NCI-H748 (cell line): ENCODE measurements around the gene OAT.
"Not testable (repeated sequence)": the region's sequence is repeated elsewhere in the genome, so short reads cannot be mapped to it uniquely, and the experiment has no call there.

Source experiments
- DNase-seq: peaks from one replicate; lab custom pipeline; 2025; ENCODE audit not compliant: unreplicated experiment; lab: John Stamatoyannopoulos, UW

OAT gene

GRCh38 chr10:124447751-124448466, 29.2 kb upstream of the OAT start:
- peak; percentile 48 for DNase-seq

GRCh38 chr10:124446830-124447750, 28.4 kb upstream of the OAT start:
- no peak for DNase-seq

DNA sequence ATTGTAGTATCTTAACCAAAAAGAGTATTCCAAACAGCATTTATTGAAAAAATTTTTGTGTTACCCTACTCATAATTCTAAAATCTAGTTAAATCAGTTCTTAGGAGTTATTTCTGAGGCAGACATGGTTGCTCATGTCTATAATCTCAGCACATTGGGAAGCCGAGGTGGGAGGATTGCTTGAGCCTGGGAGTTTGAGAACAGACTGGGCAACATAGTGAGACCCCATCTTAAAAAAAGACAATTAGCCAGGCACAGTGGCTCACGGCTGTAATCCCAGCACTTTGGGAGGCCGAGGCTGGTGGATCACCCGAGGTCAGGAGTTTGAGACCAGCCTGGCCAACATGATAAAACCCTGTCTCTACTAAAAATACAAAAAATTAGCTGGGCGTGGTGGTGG, 23.0 kb upstream of the OAT start:
- not testable (repeated sequence) for DNase-seq

- no peak for DNase-seq
Measured at GRCh38 chr10:124436191-124436638, 17.5 kb upstream of the OAT start.

DNA sequence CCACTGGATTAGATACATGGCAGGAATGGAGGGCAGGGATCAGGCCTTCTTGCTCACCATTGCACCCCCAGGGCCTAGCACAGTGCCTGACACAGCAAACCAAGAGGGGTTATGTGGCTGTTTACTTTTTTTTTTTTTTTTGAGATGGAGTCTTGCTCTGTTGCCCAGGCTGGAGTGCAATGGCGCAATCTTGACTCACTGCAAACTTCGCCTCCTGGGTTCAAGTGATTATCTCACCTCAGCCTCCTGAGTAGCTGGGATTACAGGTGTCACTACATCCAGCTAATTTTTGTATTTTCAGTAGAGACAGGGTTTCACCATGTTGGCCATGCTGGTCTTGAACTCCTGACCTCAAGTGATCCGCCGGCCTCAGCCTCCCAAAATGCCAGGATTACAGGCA, 17.0 kb upstream of the OAT start:
- not testable (repeated sequence) for DNase-seq

- DNase-seq, result no peak
Measured at GRCh38 chr10:124433461-124433860, 14.7 kb upstream of the OAT start.

- no peak for DNase-seq
Measured at GRCh38 chr10:124430077-124430476, 11.4 kb upstream of the OAT start.

DNA sequence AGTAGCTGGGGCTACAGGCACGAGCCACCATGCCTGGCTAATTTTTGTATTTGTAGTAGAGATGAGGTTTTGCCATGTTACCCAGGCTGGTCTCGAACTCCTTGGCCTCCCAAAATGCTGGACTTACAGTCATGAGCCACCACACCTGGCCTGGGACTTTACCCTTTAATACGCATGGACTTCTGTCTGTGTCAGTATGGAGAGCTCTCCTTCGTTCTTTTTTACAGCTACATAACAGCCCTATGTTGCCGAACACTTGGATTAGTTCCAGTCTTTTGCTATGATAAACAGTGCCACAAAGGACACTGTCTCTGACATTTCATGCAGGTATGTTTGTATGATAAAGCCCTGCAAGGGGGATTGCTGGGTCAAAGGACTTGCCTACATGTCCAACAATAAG, 10.9 kb upstream of the OAT start:
- DNase-seq, result no peak

- DNase-seq, result no peak
Measured at GRCh38 chr10:124428207-124428777, 9.6 kb upstream of the OAT start.

- no peak for DNase-seq
Measured at GRCh38 chr10:124425227-124425962, 6.7 kb upstream of the OAT start.

GRCh38 chr10:124423813-124424212, 5.1 kb upstream of the OAT start:
- no peak for DNase-seq

GRCh38 chr10:124422742-124423141, 4.0 kb upstream of the OAT start:
- no peak for DNase-seq

DNA sequence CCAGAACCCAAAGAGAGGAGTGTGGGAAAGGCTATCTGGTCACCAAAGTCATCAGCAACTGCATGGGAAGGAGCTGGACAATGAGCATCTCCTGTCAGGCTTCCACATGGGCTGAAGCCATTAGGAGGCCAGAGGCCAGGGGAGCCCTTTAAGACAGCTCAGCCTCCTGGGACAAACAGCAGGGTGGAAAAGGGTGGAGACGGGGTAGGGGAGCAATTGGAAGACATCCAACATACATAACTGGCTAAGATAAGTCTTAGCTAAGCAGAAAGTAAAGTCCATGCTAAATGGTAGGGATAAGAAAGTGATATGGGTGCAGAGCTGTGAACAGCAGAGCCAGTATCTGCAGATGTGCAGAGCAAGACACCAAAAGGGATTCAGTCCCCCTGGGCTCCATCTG, 1.5 kb upstream of the OAT start:
- no peak for DNase-seq

GRCh38 chr10:124419635-124420034, 912 bp upstream of the OAT start:
- no peak for DNase-seq

- peak; percentile 61 for DNase-seq
Measured at GRCh38 chr10:124417895-124418725, 613 bp downstream of the OAT start.

GRCh38 chr10:124416733-124417132, 2.0 kb downstream of the OAT start:
- DNase-seq, result no peak

GRCh38 chr10:124415210-124415609, 3.5 kb downstream of the OAT start:
- DNase-seq, result no peak

DNA sequence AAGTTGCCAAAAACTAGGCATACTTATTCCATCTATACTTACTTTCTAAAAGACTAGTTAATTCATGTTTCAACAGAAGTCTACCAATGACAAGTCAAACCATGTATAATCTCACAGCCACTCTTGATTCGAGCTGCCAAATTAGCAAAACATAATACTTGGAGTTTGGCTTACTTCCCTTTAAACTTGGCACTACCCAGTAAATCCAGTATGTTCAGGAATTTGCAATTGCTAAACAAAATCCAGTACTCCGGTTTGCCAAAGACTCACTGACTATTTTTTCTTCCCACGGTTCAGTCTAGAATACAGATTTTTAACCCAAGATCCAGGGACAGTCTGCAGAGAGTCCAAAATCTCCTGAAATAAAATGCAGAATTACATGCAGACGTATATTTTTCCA, 4.6 kb downstream of the OAT start:
- DNase-seq, result no peak

GRCh38 chr10:124409696-124410095, 9.0 kb downstream of the OAT start:
- DNase-seq, result no peak

GRCh38 chr10:124408357-124408756, 10.4 kb downstream of the OAT start:
- no peak for DNase-seq
